M059J (cell line): Measurements from ENCODE around the gene GJA3. TPM values are rescaled to one million over a fixed set of nuclear protein-coding genes. Genes with fewer than 3 reads are reported as not detected.

Experiments used
- DNase-seq: peaks from one replicate; pipeline ENCODE4 v3.0.0-alpha.2; 2012; ENCODE audit warnings: low read depth
- total RNA-seq: library from RNA; depleted of rRNA; stranded (reverse); fragments of >200 nt; shearing (Covaris generic); gene quantifications from 2 replicates; pipeline ENCODE4 v1.2.3, GENCODE V29; 2014; rRNA removed

Gene GJA3
- total RNA-seq, result not detected in 2 replicates

DNA sequence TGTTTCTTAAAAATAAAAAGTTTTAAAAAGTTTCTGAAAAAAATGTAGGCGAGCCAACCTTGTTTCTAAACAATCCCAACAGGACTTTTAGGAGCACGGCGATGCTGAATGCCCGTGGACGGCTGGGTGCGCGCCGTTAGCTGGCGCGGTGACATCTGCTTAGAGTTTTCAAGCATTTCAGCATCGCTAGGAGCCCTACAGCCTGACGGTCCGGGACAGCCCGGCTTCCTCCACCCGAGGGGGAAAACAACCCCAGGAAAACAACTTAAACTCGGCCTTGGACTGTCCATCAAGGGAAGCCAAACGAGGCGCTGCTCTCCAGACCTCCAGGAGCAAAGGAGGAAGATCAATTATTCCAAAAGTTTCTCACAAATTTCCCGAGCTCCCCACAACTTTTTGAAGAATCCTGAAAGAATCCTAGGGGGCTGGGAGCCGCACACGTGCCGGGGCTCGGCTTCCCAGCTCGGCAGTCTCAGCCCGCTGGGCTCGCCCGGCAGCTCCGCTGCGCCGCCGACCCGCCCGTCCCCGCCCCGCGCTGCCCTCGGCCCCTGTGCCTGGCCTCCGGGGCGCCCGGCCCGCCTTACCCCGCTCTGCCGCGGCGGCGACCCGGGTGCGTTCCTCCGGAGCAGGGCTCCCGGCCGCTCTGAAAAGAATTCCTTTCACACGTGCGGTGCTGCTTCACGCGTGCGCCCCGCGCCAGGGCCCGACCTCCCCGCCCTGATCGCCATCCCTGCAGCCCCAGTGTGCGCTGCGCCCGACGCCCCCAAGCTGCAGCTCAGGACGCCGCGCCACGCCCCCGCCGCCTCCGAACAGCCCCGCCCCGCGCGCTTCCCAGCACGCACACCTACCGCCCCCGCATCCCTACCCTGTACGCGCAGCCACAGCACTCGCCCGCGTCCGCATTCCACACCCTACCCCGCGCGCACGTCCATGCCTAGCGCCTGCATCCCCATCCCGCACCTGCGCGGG lies at the start of gene GJA3:
TSS of gene GJA3 (minus strand) at position 747 of the 969 bp plus-strand sequence. CDS start 17,764 bp downstream, outside the sequence.
- peak; percentile 32 for DNase-seq

DNA sequence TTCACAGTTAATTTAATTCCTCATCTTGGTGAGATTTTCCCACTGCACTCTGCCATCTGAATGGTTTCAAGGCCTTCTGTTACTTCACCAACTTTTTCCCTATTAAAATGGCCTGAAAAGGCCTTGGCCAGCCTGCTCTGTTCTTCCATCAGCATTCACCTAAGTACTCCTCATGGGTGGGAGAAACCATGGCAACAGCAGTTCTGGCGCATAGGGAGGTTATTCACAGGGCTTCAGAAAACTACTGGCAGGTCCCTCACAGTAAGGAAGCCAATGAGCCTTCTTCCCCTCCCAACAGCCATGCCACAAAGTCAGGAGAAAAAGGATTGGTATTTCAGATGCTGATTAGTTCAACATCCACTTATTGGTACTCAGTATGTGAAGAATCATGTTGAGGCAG lies 49.1 kb upstream of the GJA3 start:
- no peak for DNase-seq

DNA sequence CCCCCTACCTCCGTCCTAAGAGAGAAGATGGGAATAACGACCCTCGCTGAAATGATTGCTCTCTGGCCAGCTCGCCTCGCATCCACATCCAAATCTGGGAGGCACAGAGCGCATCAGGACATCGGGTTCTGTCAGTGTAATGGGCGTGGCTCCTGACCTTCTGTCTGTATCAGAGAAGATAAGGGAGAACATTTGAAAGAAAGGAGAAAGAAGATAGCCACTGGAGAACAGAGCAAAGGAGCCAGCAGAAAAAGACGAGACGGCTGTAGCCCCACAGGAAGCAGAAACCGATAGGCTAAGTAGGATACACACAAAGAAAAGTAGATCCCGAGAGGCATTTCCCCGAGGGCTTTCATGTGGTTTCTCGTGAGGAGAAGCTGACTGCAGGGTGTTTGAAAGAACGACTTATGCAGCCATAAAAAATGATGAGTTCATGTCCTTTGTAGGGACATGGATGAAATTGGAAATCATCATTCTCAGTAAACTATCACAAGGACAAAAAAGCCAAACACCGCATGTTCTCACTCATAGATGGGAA lies 45.9 kb upstream of the GJA3 start:
- no peak for DNase-seq

DNA sequence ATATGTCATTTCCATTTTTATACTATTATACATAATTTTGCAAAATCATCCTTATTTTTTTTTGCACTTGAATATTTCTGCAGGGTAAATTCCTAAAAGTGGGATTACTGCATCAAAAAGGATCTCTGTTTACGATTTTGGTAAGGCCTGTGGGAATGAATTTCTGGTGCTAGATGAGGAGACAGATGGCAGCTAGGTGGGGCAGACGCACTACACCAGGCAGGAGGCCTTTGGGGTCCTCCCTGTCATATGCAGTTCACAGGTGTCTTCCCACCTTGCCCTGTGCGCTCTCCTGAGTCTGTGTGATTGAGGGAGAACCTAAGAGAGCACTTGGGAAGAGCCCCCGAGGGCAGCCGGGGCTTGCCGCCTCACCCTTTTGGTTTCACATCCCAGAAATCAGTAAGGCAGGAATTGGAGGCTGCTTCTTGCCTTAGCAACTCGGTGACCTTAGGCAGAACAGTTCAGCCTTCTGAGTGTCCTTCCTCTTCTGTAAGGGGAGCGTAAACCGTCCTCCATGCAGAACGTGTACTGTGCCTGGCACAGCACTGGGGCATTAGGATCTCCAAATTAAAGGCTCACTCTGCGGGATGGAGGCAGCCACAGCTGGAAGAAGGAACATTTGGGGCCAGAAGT lies 45.3 kb upstream of the GJA3 start:
- DNase-seq, result no peak

DNA sequence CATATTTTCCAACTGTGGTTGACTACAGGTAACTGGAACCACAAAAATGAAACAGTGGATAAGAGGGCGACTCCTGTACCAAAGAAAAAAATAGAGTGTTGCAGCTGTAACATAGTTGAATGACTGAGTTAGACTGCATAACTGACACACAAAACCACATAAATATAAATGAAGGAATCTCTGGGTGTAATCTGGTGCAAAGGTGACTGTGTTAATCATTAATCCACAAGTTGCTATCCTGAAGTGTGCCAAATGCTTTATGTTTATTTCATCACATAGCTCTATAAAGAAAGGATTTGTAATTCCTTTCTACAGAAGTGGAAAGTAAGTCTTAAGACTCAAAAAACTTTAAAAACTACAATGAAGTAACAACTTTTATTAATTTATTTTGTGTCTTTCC lies 37.9 kb upstream of the GJA3 start:
- no peak for DNase-seq

DNA sequence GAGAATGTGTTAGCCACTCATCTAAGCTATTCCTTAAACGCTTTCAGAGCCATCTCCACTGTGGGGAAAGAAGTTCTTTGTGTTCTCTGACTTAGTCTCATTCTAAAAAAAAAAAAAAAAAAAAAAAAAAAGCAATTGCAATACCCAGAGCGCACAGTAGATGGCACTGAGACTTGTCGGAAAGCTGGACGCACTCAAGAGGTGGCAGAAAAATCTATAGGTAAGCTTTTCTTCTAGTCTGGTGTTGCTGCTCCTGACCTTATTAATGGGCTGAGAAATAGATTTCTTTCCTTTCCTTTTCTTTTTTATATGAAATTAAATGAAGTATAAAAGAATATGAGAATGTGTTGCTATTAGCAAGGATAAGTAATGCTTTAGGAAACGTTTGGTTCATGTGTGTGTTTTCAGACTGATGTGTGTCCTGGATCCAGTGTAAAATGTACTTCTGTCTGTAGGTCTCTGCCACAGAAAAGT lies 36.5 kb upstream of the GJA3 start:
- peak; percentile 31 for DNase-seq

DNA sequence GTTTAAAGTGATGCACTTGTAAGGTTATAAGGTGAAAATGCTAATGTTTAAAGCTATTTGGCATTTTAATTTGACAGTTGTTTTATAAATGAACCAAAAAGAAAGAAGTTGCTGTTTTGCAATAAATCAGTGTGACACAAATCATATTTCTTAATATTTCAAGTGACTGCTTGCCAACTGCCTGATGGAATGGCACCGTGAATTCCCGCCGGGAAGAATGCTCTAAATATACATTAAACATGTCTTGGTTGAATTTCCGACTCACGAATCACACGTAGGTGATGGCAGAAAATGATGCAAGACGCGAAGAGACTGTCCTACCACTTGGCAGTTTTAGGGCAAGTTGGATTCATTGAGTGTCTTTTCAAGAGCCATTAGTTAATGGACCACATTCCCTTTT lies 34.9 kb upstream of the GJA3 start:
- DNase-seq, result no peak

DNA sequence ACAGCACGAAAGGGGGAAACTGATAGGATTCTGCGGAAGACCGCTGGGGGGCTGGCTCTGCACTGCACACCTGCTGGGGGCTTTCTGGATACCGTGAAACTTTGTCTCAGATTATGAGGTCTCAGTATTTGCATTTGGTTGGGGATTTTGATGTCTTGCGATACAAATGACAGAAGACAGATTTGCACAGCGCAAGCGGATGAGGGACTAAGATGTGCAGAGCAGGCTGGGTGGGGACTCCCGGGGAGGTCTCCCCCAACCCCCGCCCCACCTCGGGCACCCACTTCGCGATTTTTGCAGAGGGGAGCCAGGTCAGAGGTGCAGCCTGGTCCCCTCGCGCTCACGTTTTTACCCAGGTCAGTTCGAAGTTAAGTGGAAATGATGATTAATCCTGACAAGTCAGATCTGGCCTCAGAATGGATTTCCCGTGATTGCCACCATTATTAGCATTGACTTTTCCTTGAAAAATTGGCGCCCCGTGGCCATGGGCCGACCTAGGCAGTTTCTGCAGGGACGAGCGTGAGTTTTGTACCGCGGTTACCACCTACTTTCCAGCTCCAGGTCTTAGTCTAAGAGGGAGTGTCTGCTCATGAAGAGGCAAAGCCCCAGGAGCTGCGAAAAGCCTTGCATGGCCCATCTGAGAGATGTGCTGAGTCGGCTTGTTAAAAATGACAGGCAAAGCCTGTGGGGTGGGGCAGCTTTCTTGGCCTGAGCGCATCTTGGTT lies 33.2 kb upstream of the GJA3 start:
- no peak for DNase-seq

DNA sequence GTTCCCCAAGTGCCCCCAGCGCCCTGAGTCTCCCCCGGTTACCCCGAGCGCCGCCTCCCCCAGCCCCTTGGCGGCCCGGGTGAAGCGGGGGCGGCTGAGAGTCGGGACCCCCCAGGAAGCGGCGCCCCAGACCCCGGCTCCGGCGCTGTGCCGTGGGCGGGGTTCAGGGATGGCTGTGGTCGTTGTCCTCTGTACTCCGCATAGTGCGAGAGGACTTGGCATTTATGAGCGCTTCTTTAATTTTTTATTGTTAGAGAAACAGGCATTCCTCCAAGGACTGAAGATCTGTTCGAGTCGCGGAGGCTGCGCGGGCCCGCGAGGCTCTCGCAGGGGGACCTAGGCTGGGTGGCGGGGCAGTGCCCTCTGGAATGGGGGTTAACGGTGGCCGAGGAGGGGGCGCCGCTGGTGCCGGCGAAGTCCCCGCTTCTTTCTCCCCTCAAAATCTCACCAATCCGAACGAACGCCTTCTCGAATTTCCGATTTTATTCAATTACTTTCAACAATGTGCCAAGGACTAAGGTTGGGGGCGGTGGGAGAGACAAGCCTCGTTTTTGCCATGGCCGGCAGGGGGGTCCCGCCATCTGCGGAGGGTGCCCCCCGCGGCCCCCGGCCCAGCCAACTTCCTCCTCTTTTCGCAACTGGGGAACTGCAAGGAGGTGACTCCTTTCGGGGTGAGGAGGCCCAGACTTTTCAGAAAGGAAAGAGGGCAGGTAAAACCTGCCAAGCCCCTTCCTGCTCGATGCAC lies 32.5 kb upstream of the GJA3 start:
- DNase-seq, result no peak

DNA sequence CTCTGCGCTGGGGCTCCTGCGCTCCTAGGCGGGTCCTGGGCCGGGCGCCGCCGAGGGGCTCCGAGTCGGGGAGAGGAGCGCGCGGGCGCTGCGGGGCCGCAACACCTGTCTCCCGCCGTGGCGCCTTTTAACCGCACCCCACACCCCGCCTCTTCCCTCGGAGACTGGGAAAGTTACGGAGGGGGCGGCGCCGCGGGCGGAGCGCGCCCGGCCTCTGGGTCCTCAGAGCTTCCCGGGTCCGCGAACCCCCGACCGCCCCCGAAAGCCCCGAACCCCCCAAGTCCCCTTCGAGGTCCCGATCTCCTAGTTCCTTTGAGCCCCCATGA lies 31.9 kb upstream of the GJA3 start, which contains the start of gene GJB2:
TSS of gene GJB2 (minus strand) at position 103 of the 326 bp plus-strand sequence. CDS start 3,357 bp downstream, outside the sequence.
- DNase-seq, result no peak

DNA sequence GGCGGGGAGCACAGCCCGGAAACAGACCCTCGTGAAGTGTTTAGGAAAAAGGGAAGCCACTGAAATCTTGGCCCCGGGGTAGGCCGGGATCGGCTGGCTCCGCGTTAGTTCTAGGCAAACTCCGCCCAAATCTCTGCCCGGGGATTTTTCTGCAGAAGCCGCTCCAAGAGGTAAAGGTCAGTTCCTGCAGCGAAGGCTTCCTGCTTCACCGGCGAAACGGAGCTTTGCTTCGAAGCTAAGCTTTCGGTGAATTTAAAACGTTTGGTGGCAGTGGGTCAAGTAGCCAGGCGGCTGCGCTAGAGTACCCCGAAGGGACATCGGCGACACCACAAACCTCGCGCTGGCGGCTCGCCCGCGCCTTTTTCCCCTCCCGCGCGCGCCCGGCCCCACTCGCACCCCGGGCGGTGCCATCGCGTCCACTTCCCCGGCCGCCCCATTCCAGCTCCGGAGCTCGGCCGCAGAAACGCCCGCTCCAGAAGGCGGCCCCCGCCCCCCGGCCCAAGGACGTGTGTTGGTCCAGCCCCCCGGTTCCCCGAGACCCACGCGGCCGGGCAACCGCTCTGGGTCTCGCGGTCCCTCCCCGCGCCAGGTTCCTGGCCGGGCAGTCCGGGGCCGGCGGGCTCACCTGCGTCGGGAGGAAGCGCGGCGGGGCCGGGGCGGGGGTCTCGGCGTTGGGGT lies 31.4 kb upstream of the GJA3 start:
- DNase-seq, result peak; percentile 27

DNA sequence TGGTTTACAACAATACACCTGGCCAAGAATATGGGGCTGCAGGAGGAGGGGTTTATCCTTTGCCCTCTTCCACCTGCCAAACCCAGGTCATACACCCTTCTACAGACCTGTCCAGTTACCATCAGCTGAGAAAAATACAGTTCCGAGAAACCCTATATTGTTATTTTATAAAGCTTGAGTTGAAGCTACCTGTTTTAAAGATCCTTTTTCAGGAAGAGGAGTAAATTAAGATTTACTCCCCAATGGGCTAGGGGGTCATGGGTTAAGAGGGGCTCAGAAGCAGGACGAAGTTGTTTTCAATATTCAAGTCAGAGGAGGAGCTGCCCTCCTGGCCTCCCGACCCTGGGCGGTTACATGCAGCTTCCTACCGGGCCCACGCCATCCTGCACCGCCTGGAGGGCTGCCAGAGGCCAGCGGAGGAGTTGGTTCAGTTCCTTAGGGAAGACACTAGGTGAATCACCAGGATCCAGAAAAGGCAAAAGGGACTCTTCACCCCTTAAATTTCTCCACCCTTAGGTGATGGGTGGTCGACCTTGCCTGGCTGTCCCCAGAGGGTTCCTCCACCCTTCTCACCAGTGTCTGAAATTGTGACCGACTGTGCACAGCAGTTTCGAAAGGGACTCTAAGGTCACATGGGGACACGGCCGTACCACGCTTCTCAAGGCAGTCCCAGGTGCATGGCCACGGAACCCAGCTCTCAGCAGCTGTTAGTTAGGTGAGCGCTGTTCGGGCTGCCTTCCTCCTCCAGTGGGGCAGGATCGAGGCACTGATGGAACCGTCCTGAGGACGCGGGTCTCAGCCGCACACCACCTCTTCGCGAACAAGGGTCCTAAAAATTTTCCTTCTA lies 30.7 kb upstream of the GJA3 start:
- DNase-seq, result no peak

DNA sequence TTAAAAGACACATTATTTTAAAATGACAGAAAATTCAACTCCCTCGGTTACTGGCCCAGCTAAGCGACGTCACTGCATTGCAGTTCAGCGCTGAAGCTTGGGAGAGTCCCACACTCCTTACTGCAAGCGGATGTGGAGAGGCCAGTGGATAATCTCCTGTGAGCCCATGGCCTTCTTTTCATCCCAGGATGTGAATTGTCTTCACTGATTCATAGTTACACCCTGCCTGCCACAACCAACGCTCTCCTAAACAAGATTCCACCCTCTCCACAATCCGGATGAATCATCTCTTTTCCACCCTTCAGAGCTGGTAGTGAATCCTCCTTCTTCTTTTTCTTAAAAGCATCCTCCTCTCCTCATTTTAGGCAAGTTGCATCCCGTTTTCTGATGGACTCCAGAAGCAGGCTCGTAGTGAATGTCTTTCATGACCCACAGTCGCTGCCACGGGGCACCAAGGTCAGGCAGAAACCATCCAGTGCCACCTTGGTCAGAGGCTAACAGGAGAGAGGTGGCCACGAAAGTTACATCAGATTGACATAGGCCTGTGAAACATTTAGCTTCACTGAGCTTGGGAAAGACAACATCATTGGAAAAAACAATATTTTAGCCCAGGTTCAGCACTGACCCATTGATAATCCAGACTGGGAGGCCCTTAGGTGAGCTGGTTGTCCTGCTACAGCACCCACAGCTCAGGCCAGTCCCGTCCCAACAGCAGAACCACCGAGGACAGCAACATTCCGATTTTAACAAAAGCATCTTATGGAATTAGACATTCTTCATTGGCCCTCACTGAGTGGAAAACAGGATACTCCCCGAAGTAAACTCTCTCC lies 29.8 kb upstream of the GJA3 start:
- DNase-seq, result peak; percentile 74

DNA sequence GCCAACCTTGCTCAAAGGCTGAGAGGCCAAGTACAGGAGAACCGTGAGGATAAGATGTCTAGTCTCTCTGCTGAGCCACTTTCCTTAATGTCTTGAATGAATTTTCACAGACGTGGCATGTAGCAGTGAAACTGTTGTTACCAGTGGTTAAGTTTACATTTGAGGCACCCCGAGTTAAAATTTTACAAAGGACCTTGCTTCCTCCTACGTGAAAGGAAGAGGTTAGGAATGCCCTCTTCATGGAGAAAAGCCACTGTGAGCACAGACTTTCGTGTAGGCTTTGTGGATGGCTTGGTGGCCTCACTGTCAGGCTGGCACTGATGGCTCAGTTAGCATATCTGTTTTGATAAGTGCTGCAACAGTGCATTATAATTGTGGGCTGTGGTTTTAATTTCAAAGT lies 29.2 kb upstream of the GJA3 start:
- no peak for DNase-seq

DNA sequence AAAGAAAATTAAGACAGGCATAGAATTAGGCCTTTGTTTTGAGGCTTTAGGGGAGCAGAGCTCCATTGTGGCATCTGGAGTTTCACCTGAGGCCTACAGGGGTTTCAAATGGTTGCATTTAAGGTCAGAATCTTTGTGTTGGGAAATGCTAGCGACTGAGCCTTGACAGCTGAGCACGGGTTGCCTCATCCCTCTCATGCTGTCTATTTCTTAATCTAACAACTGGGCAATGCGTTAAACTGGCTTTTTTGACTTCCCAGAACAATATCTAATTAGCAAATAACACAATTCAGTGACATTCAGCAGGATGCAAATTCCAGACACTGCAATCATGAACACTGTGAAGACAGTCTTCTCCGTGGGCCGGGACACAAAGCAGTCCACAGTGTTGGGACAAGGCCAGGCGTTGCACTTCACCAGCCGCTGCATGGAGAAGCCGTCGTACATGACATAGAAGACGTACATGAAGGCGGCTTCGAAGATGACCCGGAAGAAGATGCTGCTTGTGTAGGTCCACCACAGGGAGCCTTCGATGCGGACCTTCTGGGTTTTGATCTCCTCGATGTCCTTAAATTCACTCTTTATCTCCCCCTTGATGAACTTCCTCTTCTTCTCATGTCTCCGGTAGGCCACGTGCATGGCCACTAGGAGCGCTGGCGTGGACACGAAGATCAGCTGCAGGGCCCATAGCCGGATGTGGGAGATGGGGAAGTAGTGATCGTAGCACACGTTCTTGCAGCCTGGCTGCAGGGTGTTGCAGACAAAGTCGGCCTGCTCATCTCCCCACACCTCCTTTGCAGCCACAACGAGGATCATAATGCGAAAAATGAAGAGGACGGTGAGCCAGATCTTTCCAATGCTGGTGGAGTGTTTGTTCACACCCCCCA lies 28.1 kb upstream of the GJA3 start:
- DNase-seq, result no peak

DNA sequence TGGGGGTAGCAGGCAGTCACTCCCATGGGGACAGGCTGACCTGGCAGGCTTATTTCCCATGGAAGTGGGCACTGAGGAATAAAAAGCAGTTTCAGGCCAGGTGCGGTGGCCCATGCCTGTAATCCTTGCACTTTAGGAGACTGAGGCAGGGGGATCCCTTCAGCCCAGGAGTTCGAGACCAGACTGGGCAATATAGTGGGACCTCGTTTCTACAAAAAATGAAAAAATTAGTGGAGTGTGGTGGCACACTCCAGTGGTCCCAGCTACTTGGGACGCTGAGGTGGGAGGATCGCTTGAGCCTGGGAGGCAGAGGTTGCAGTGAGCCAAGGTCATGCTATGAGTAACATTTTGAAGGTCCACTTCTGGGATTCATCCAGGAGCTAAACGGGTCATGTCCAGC lies 25.9 kb upstream of the GJA3 start:
- DNase-seq, result no peak

DNA sequence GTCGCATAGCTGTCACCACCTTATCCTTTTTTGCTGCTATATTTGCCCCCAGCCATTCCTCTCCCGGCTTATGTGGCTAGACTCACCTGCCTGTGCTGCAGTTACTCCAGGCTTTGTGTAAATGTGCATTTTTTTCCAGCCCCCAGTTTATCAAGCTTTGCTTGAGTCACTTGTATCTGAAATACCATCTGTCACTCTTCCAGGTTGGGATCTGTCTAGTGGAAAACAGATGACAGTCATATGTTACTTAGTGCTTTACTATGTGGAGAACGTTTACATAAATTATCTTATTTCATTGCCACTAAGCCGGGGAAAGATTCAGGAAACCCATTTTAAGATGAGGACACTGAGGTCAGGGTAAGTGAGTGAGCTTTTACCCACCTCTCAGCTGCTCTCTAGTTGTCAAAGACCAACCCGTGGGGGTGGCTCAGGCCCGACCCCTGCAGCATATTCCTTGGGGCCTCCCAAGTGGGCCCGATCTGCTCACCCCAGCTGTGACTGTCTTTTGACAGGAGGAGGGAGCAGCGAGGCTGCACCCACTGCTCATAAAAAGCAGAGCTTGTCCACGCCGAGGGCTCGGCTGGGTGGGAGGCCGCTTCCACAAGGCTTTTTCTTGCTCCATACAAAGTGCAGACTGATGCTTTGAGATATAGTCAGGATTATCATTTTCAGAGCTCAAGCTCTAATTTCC lies 24.7 kb upstream of the GJA3 start:
- no peak for DNase-seq
